GM12892 (cell line): ENCODE data around the gene FAM222B.

Experiments used
- POLR2A ChIP-seq: IDR thresholded peaks from 2 replicates; pipeline ENCODE4 v1.6.1; 2011; ENCODE audit warnings: low read depth, low read length, control low read depth
- POLR2AphosphoS5 ChIP-seq: IDR thresholded peaks from 2 replicates; pipeline ENCODE4 v1.6.1; 2011; ENCODE audit warnings: low read depth, low read length, control low read depth
- TAF1 ChIP-seq: IDR thresholded peaks from 2 replicates; pipeline ENCODE4 v1.6.1; 2011; ENCODE audit warnings: low read depth, mild to moderate bottlenecking, control low read depth, low read length, borderline replicate concordance

DNA sequence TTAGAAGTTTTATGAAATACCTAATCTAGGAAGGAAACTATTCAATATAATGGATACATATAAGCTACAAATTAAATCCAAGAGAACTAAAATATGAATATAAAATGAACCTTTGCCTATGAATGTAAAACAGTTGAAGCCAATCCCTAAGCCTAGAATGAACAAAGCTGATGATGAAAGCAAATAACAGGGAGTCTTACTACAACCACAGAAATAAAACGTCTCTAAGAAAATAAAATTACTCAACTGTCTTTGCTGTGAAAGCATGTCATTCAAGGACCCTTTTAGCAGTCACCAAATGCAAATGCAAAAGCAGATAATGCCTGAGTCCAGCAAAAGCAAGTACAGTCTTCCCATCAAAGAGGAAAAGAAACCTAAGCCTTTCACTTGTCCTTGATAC lies 23.0 kb downstream of the FAM222B start:
- TF ChIP-seq TAF1 = no peak
- TF ChIP-seq POLR2AphosphoS5 = no peak
- TF ChIP-seq POLR2A = no peak
